Measurements from ENCODE around the gene PRDM16.

PRDM16 gene

GRCh38 chr1:3248155-3249141 is 179.4 kb downstream of the PRDM16 start:
- no peak for ATAC-seq

GRCh38 chr1:3249231-3249630 is 180.2 kb downstream of the PRDM16 start:
- ATAC-seq, result no peak

- no peak for ATAC-seq
Observed at GRCh38 chr1:3249631-3250501, 180.9 kb downstream of the PRDM16 start.

GRCh38 chr1:3250624-3251023 is 181.6 kb downstream of the PRDM16 start:
- no peak for ATAC-seq

- no peak for ATAC-seq
Observed at GRCh38 chr1:3251099-3251806, 182.2 kb downstream of the PRDM16 start.

GRCh38 chr1:3251807-3252428 is 182.9 kb downstream of the PRDM16 start:
- no peak for ATAC-seq

- no peak for ATAC-seq
Observed at GRCh38 chr1:3255680-3256079, 186.7 kb downstream of the PRDM16 start.

- ATAC-seq, result no peak
Observed at GRCh38 chr1:3257788-3258187, 188.8 kb downstream of the PRDM16 start.

GRCh38 chr1:3258386-3259003 is 189.5 kb downstream of the PRDM16 start:
- ATAC-seq, result no peak

- no peak for ATAC-seq
Observed at GRCh38 chr1:3259020-3259419, 190.0 kb downstream of the PRDM16 start.

GRCh38 chr1:3261007-3261968 is 192.3 kb downstream of the PRDM16 start:
- no peak for ATAC-seq

- no peak for ATAC-seq
Observed at GRCh38 chr1:3261969-3262579, 193.1 kb downstream of the PRDM16 start.

- ATAC-seq, result no peak
Observed at GRCh38 chr1:3262681-3263286, 193.8 kb downstream of the PRDM16 start.

- ATAC-seq, result no peak
Observed at GRCh38 chr1:3263790-3264189, 194.8 kb downstream of the PRDM16 start.

GRCh38 chr1:3264456-3264855 is 195.5 kb downstream of the PRDM16 start:
- no peak for ATAC-seq

- no peak for ATAC-seq
Observed at GRCh38 chr1:3265835-3266805, 197.1 kb downstream of the PRDM16 start.

- ATAC-seq, result no peak
Observed at GRCh38 chr1:3266870-3267549, 198.0 kb downstream of the PRDM16 start.

Measured in activated CD4-positive, CD25-positive, alpha-beta regulatory T cell treated with anti-CD3 and anti-CD28 coated beads, Interleukin-2, amount 50 U/mL, for 24 hours (primary cell).